Uterine smooth muscle cell (primary cell): ENCODE data around the gene OVOL2. TPM values are rescaled to one million over a fixed set of nuclear protein-coding genes. Genes with fewer than 3 reads are reported as not detected.

Experiments
- total RNA-seq: library from RNA; depleted of rRNA; stranded (reverse); fragments of >200 nt; gene quantifications from 2 replicates; pipeline ENCODE4 v1.2.3, GENCODE V29; 2014

The OVOL2 gene
- not detected in 2 replicates for total RNA-seq

DNA sequence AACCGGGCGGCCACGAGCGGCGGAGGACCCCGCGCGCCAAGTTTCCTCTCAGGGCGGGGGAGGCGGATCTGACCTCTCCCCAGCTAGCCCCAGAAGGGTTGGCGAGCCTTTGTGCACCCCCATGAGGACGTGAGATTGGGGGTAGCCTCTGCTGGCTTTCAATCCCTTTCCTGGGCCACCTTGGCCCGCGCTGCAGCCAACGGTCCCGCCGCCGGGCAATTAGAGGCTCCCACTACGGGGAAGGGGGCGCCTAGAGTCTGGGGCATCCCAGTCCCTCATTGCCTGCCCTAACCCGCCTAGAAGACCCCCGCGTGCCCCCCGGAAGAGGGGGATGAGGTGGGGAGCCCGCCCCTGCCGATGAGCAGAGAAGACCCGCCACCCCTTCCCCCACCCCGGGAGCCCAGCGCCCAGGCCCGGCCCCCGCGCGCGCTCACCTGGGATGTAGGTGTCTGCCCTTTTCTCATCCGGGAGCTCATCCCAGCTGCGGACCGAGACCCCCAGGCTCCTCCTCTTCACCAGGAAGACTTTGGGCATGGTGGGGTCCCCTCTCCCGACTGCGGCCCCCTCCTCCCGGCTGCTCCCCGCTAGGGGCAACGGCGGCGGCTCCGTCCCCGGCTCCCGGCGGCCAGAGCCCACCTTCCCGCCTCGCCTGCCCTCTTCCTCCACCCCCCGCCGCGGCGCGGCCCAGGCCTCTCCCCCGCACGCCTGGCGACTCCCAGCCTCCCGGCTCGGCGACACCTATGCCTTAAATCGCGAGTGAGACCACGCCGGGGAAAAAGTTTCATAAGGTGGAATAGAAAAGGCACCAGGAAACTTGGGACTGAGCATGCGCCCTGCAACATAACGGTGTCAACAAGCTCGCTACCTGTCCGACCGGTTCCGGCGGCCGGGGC lies at the start of gene OVOL2:
OVOL2 (minus strand) TSS at position 816 of the 893 bp plus-strand sequence; CDS start at position 534, 282 bp downstream.

Other genes with a start within 250 kb of the OVOL2 start
- 114 and 141 TPM in 2 replicates for gene SNX5, start 89.1 kb downstream of the OVOL2 start, total RNA-seq
- gene MGME1, start 88.9 kb downstream of the OVOL2 start, total RNA-seq = 7.1 and 19.4 TPM in 2 replicates
- gene KAT14, start 79.9 kb upstream of the OVOL2 start, total RNA-seq = 14.5 and 18.1 TPM in 2 replicates
- 13.9 and 17.6 TPM in 2 replicates for gene PET117, start 79.9 kb upstream of the OVOL2 start, total RNA-seq
- gene ZNF133, start 230.6 kb upstream of the OVOL2 start, total RNA-seq = 21.8 and 28.6 TPM in 2 replicates